IPS-20b (cell line): ENCODE results near the gene CD320.
"Not testable (repeated sequence)": the region's sequence is repeated elsewhere in the genome, so short reads cannot be mapped to it uniquely, and the experiment has no call there.

Experiments used
- H3K27ac ChIP-seq: one replicate; pipeline ENCODE4 v1.5.1; 2013; ENCODE audit warnings: low read length
- H3K27me3 ChIP-seq: 2 replicates; pipeline ENCODE4 v1.6.1; 2013; ENCODE audit warnings: mild to moderate bottlenecking, low read length, inconsistent platforms; ENCODE audit not compliant: insufficient read depth
- H3K36me3 ChIP-seq: 2 replicates; pipeline ENCODE4 v1.6.1; 2013; ENCODE audit warnings: low read depth, mild to moderate bottlenecking, inconsistent platforms, low read length, moderate library complexity; ENCODE audit not compliant: insufficient read depth
- H3K4me1 ChIP-seq: 2 replicates; pipeline ENCODE4 v1.6.1; 2013; ENCODE audit warnings: mild to moderate bottlenecking, control low read depth, inconsistent platforms, low read length, moderate library complexity; ENCODE audit not compliant: insufficient read depth
- H3K4me3 ChIP-seq: 2 replicates; pipeline ENCODE4 v1.5.1; 2013; ENCODE audit warnings: mild to moderate bottlenecking, low read length, inconsistent platforms
- H3K9ac ChIP-seq: 2 replicates; pipeline ENCODE4 v1.6.1; 2013; ENCODE audit warnings: low read depth, mild to moderate bottlenecking, inconsistent platforms, low read length, moderate library complexity
- H3K9me3 ChIP-seq: 2 replicates; pipeline ENCODE4 v1.6.1; 2013; ENCODE audit warnings: mild to moderate bottlenecking, low read depth, low read length, inconsistent platforms; ENCODE audit not compliant: insufficient read depth

CD320 gene

GRCh38 chr19:8316351-8317125 is 8.4 kb upstream of the CD320 start:
- H3K27ac ChIP-seq, result peak overlapping the region; percentile 33
- H3K4me3 ChIP-seq, result no peak overlapping the region
- H3K36me3 ChIP-seq, result peaks cover 43% of the 10 kb centered on the region
- no peaks in the 10 kb centered on the region for H3K9me3 ChIP-seq
- no peaks in the 10 kb centered on the region for H3K27me3 ChIP-seq
- peak overlapping the region; percentile 59; the same call in 1 of the 2 replicates for H3K9ac ChIP-seq
- peaks cover 4% of the 10 kb centered on the region; the same call in 1 of the 2 replicates for H3K4me1 ChIP-seq

- H3K4me3 ChIP-seq, H3K27me3 ChIP-seq, H3K9me3 ChIP-seq, H3K9ac ChIP-seq, H3K27ac ChIP-seq, H3K4me1 ChIP-seq: not testable (repeated sequence)
- peaks cover 54% of the 10 kb centered on the region for H3K36me3 ChIP-seq
Measured at GRCh38 chr19:8314981-8315640, 7.0 kb upstream of the CD320 start.

GRCh38 chr19:8311461-8312260 is 3.5 kb upstream of the CD320 start:
- H3K27ac ChIP-seq, result no peak overlapping the region

DNA sequence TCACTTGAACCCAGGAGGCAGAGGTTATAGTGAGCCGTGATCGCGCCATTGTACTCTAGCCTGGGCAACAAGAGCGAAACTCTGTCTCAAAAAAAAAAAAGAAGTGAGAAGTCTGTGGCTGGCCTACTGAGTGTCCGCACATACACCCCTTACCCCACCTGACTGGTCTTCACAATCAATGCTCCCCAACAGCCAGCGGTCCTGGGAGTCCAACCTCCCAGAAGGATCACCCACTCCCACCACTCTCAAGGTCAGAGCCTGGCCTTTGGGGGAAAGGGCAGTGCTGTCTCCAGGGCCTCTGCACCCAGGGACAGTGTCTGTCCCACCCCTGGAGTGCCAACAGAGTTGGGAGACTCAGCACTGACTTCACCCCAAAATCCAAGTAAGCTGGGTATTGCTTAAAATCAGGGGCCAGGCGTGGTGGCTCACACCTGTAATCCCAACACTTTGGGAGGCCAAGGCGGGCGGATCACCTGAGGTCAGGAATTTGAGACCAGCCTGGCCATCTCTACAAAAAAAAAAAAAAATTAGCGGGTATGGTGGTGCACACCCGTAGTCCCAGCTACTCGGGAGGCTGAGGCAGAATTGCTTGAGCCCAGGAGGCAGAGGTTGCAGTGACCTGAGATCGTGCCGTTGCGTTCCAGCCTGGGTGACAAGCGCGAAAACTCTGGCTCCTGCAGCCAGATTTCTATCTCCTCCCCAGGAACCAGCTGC is 2.3 kb upstream of the CD320 start:
- Histone ChIP-seq H3K27ac (no peak overlapping the region), H3K27me3 (no peaks in the 10 kb centered on the region), H3K9me3 (no peaks in the 10 kb centered on the region), H3K9ac (no peak overlapping the region), H3K36me3 (peaks cover 49% of the 10 kb centered on the region), H3K4me1 (no peaks in the 10 kb centered on the region), H3K4me3 (no peak overlapping the region)

More at GRCh38 chr19:8311461-8312260, 3.5 kb upstream of the CD320 start:
- H3K36me3 ChIP-seq, result peaks cover 59% of the 10 kb centered on the region
- H3K4me3 ChIP-seq, result no peak overlapping the region
- no peaks in the 10 kb centered on the region for H3K9me3 ChIP-seq
- peaks cover 1% of the 10 kb centered on the region; the same call in 1 of the 2 replicates for H3K4me1 ChIP-seq
- H3K27me3 ChIP-seq, result no peaks in the 10 kb centered on the region
- H3K9ac ChIP-seq, result no peak overlapping the region

- Histone ChIP-seq H3K27ac (no peak overlapping the region), H3K36me3 (peaks cover 35% of the 10 kb centered on the region)
Measured at GRCh38 chr19:8308891-8309291, 733 bp upstream of the CD320 start.

GRCh38 chr19:8307400-8307964 is 676 bp downstream of the CD320 start:
- H3K4me3 ChIP-seq, result peak overlapping the region; percentile 92
- peaks cover 31% of the 10 kb centered on the region for H3K36me3 ChIP-seq
- no peaks in the 10 kb centered on the region for H3K4me1 ChIP-seq
- no peak overlapping the region for H3K27ac ChIP-seq
- H3K9me3 ChIP-seq, result no peaks in the 10 kb centered on the region
- H3K9ac ChIP-seq, result peak overlapping the region; percentile 91
- no peaks in the 10 kb centered on the region for H3K27me3 ChIP-seq

More at GRCh38 chr19:8308891-8309291, 733 bp upstream of the CD320 start:
- H3K9me3 ChIP-seq, result no peaks in the 10 kb centered on the region
- H3K4me3 ChIP-seq, result peak overlapping the region; percentile 92
- no peak overlapping the region; the same call in 1 of the 2 replicates for H3K9ac ChIP-seq
- H3K4me1 ChIP-seq, result no peaks in the 10 kb centered on the region
- no peaks in the 10 kb centered on the region for H3K27me3 ChIP-seq

DNA sequence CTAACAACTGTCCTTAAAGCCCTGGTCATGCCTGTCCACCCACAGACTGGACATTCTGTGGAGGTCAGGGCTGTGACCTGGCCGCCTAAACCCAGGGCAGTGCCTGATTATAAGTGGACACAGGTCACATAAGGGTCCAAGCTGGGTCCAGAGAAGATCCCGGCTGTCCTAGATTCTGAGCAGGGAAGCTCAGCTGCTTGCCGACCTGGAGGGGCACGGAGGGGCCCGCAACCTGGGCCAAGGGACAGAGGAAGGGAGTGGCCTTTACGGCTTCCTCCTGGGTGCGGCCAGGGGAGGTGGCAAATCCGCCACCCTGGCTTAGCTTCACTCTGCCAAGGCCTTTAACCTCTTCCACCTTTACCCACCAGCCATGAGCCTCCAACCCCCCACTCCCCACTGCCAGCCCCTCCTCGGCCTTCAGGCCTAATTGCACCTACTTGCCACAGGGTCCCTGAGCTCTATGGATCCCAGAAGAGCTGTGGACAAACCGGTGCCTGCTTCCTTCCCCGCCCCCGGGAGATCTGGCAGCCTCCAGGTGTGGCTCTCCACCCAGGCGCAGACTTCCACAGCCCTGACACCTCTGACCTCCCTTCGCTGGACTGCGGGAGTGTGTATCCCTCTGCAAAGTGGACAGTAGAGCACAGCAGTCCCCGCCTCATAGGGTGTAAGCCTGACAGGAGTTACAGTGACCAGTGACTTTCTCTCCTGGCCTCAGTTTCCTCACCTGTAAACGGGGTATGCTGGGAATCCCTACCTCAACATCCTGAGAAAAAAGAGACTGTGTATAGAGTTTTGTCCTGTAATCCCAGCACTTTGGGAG is 1.7 kb downstream of the CD320 start:
- Histone ChIP-seq H3K9ac (peak overlapping the region; percentile 91; the same call in 1 of the 2 replicates), H3K27ac (no peak overlapping the region), H3K36me3 (peaks cover 32% of the 10 kb centered on the region), H3K9me3 (no peaks in the 10 kb centered on the region), H3K4me3 (peak overlapping the region; percentile 92; the same call in 1 of the 2 replicates), H3K27me3 (no peaks in the 10 kb centered on the region), H3K4me1 (no peaks in the 10 kb centered on the region)

DNA sequence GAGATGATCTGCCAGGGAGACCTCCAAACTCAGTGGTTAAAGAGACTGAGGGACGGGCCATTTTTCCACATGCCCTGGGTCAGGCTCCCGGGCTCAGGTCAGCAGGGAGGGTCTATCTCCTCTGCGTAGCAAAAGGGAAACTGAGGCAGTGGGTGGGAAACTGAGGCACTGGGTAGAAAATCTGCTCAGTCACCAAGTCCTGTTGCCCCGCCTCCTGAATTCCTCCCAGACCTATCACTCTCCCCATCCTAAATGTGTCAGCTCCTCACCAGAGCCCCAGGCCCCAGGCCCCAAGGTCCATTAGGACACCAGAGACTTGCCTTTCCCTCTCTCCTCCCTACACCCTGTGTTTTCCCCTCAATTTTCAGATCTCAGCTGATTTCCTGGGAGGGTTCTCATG is 2.4 kb downstream of the CD320 start:
- Histone ChIP-seq H3K36me3 (peaks cover 26% of the 10 kb centered on the region), H3K9me3 (no peaks in the 10 kb centered on the region), H3K4me3 (no peak overlapping the region), H3K4me1 (no peaks in the 10 kb centered on the region), H3K9ac (no peak overlapping the region), H3K27ac (no peak overlapping the region), H3K27me3 (no peaks in the 10 kb centered on the region)

DNA sequence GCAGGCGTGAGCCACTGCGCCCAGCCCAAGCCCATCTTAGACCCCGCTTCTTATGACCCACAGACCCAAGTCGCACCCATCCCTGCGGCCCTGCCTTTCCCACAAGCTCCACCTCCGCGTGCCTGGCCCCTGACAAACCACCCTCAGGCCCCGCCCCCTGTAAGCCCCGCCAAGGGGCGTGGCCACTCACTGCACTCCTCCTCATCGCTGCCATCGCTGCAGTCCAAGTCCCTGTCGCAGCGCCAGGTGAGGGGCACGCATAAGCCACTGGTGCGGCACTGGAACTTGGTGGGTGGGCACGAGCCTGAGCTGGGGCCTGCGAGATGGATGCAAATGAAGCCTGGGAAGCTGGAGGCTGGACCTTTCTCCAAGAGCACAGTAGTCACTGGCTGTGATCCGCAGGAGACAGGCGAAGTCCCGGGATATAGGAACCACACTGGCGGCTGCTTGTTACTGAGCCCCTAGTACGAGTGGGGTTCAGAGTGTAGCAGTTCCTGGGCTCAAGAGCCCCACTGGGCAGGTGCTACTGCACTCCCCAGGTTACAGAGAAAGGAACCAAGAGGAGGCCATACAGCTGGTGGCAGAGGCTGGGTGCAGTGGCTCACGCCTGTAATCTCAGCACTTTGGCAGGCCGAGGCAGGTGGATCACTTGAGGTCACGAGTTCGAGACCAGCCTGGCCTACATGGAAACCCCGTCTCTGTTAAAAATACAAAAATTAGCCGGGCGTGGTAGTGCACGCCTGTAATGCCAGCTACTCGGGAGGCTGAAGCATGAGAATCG is 3.1 kb downstream of the CD320 start:
- no peaks in the 10 kb centered on the region for H3K27me3 ChIP-seq
- H3K36me3 ChIP-seq, result peaks cover 20% of the 10 kb centered on the region
- H3K4me1 ChIP-seq, result no peaks in the 10 kb centered on the region
- no peak overlapping the region for H3K27ac ChIP-seq
- H3K9me3 ChIP-seq, result no peaks in the 10 kb centered on the region
- H3K9ac ChIP-seq, result no peak overlapping the region
- H3K4me3 ChIP-seq, result no peak overlapping the region

GRCh38 chr19:8302734-8303133 is 5.4 kb downstream of the CD320 start:
- H3K4me1 ChIP-seq, result no peaks in the 10 kb centered on the region
- no peaks in the 10 kb centered on the region for H3K27me3 ChIP-seq
- no peak overlapping the region for H3K27ac ChIP-seq
- no peak overlapping the region for H3K9ac ChIP-seq
- H3K4me3 ChIP-seq, result no peak overlapping the region
- no peaks in the 10 kb centered on the region for H3K9me3 ChIP-seq
- peaks cover 12% of the 10 kb centered on the region; the same call in 1 of the 2 replicates for H3K36me3 ChIP-seq
